Spleen (tissue), 11 donors: Measurements from ENCODE around the gene TNFRSF14. TPM values are rescaled to one million over a fixed set of nuclear protein-coding genes. Genes with fewer than 3 reads are reported as not detected.

Experiments
- DNase-seq: peaks from one replicate; pipeline ENCODE4 v3.0.0-alpha.2; 2020
- H3K27ac ChIP-seq, 8 donors: fragments of 200-600 bp; sonication (generic) in 7 of 8; 1 replicate in 4 of 8; 2 replicates in 4 of 8; pipeline versions ENCODE4 v1.5.0 to v1.8.0; 2016 to 2021; ENCODE audit warnings: inconsistent platforms in 4 of 8, mild to moderate bottlenecking in 4 of 8, moderate library complexity in 1 of 8
- H3K27me3 ChIP-seq, 7 donors: fragments of 200-600 bp; sonication (generic) in 6 of 7; replicated peaks in 1 of 7; 1 replicate in 4 of 7; 2 replicates in 3 of 7; pipeline versions ENCODE4 v1.5.0 to v1.8.0; 2016 to 2021; ENCODE audit warnings: inconsistent platforms in 3 of 7, mild to moderate bottlenecking in 1 of 7
- H3K36me3 ChIP-seq, 6 donors: fragments of 200-600 bp; sonication (generic) in 5 of 6; 1 replicate in 4 of 6; 2 replicates in 2 of 6; pipeline versions ENCODE4 v1.5.0 to v1.8.0; 2016 to 2021; ENCODE audit warnings: inconsistent platforms in 2 of 6
- H3K4me1 ChIP-seq, 6 donors: fragments of 200-600 bp; sonication (generic) in 5 of 6; 1 replicate in 3 of 6; 2 replicates in 3 of 6; pipeline versions ENCODE4 v1.5.0 to v1.8.0; 2016 to 2021; ENCODE audit warnings: inconsistent platforms in 3 of 6
- H3K4me3 ChIP-seq, 8 donors: fragments of 200-600 bp; sonication (generic) in 7 of 8; 1 replicate in 4 of 8; 2 replicates in 4 of 8; pipeline versions ENCODE4 v1.5.0 to v1.8.0; 2016 to 2021; ENCODE audit warnings: inconsistent platforms in 4 of 8, mild to moderate bottlenecking in 4 of 8, moderate library complexity in 2 of 8
- H3K9me3 ChIP-seq, 8 donors: fragments of 200-600 bp; sonication (generic) in 7 of 8; 1 replicate in 4 of 8; 2 replicates in 4 of 8; pipeline versions ENCODE4 v1.5.0 to v1.8.0; 2016 to 2021; ENCODE audit warnings: inconsistent platforms in 4 of 8
- CTCF ChIP-seq, 11 experiments: fragments of 200-600 bp in 7 of 11; fragments of 450-650 bp in 4 of 11; sonication (generic) in 4 of 11; IDR thresholded peaks in 8 of 11; conservative IDR thresholded peaks in 3 of 11; 1 replicate in 7 of 11; 2 replicates in 4 of 11; pipeline versions ENCODE4 v1.4.0 to v1.8.0; 2016 to 2021; ENCODE audit warnings: antibody characterized with exemption in 11 of 11, inconsistent platforms in 4 of 11, mild to moderate bottlenecking in 1 of 11
- POLR2A ChIP-seq, 3 donors: fragments of 450-650 bp; IDR thresholded peaks; one replicate each; pipeline ENCODE4 v1.5.1; 2017; ENCODE audit warnings: antibody characterized with exemption in 3 of 3, mild to moderate bottlenecking in 1 of 3
- POLR2AphosphoS5 ChIP-seq, 3 donors: sonication (generic); formaldehyde crosslinking; IDR thresholded peaks; one replicate each; pipeline ENCODE4 v1.5.1; 2017; ENCODE audit warnings: antibody characterized with exemption in 3 of 3
- WGBS, 5 donors: extraction: QIAGEN DNeasy Blood & Tissue Kit in 3 of 5; methylation state at CpG; one replicate each; pipeline versions ENCODE4 v1.1.5 to v1.1.7; 2013 to 2018; 5-methylcytosine and 5-hydroxymethylcytosine counted together
- intact Hi-C: fragments of 100-400 bp; cut with DNase I; formaldehyde crosslinking; loops from one replicate; pipeline ENCODE4 v1.15.0; 2023; ENCODE audit warnings: low total_unique reads
- polyA plus RNA-seq, 3 donors: library from polyadenylated mRNA; stranded (reverse); fragments of 200-250 nt; gene quantifications; one replicate each; pipeline ENCODE4 v1.2.1, GENCODE V29; 2013
- total RNA-seq, 7 donors: library from RNA; depleted of rRNA in 3 of 7; stranded (reverse); fragments of >200 nt in 3 of 7; fragmentation: NEBNext Ultra II Directional in 4 of 7; extraction: Animal tissue kit (Norgen Biotek cat#: 25700) in 4 of 7; gene quantifications; one replicate each; pipeline versions ENCODE4 v1.1.0 to v1.2.1, GENCODE V29; 2016 to 2021
- donor health status: healthy with polysubstance abuse.
- donor health status: DM: no; HTN: no; CAD: no; lungs with moderate emphysema.
- donor health status: DM: no; HTN: no; CAD: no.
- donor health status: Bipolar disorder and iron deficiency.
- donor health status: healthy.
- donor health status: DM: no; HTN: no; CAD: no.
- donor health status: DM: yes; HTN: yes; CAD: no.

The TNFRSF14 gene
- total and polyA plus RNA-seq, 10 donors, result 146 to 366 (median 191) TPM

GRCh38 chr1:2588661-2589430 is 32.7 kb downstream of the TNFRSF14 start:
- Histone ChIP-seq H3K27ac (no peak overlapping the region), H3K27me3 (peaks cover 0 to 15% (median 0%) of the 10 kb centered on the region in 7 donors), H3K9me3 (no peaks in the 10 kb centered on the region), H3K4me1 (peaks cover 17 to 60% (median 44%) of the 10 kb centered on the region in 6 donors), H3K4me3 (no peak overlapping the region), H3K36me3 (peaks cover 0 to 27% (median 8%) of the 10 kb centered on the region in 6 donors)
- intact Hi-C loops, result no loop called here
- TF ChIP-seq POLR2AphosphoS5 (IDR thresholded peaks at IDR 0.05) (no peak), CTCF (IDR thresholded peaks at IDR 0.05 in 8 of 11, conservative IDR thresholded peaks at IDR 0.05 in 3 of 11) (no peak), POLR2A (IDR thresholded peaks at IDR 0.05) (no peak)
- 87 to 96% (median 92%) methylated on average over 3 to 23 of the region's 23 CpGs for WGBS, 5 donors
- DNase-seq, result peak; percentile 84

- WGBS, 5 donors, result 90 to 94% (median 93%) methylated on average over 8 to 25 of the region's 25 CpGs
- no peaks in the 10 kb centered on the region for H3K9me3 ChIP-seq
- H3K27me3 ChIP-seq, result peaks cover 0 to 22% (median 0%) of the 10 kb centered on the region in 7 donors
- H3K27ac ChIP-seq, result no peak overlapping the region
- peaks cover 0 to 27% (median 8%) of the 10 kb centered on the region in 6 donors for H3K36me3 ChIP-seq
- peak; percentile 80 for DNase-seq
- H3K4me3 ChIP-seq, result no peak overlapping the region
- no peak for TF ChIP-seq POLR2AphosphoS5 (IDR thresholded peaks at IDR 0.05)
- no peak for TF ChIP-seq CTCF (IDR thresholded peaks at IDR 0.05 in 8 of 11, conservative IDR thresholded peaks at IDR 0.05 in 3 of 11)
- TF ChIP-seq POLR2A (IDR thresholded peaks at IDR 0.05), result no peak
- peaks cover 12 to 59% (median 37%) of the 10 kb centered on the region in 6 donors for H3K4me1 ChIP-seq
- intact Hi-C loops, result loop anchor here (5.0 kb wide), 1 partner anchor 53 kb away; no protein-coding TSS in a partner anchor
These were observed 33.5 kb downstream of the TNFRSF14 start for GRCh38 chr1:2589431-2590232.

GRCh38 chr1:2590233-2591141 is 34.3 kb downstream of the TNFRSF14 start:
- H3K27ac ChIP-seq, result no peak overlapping the region
- no peak overlapping the region for H3K4me3 ChIP-seq
- intact Hi-C loops, result loop anchor here (5.0 kb wide), 1 partner anchor 52 kb away; no protein-coding TSS in a partner anchor
- H3K36me3 ChIP-seq, result peaks cover 0 to 27% (median 8%) of the 10 kb centered on the region in 6 donors
- DNase-seq, result peak; percentile 75
- TF ChIP-seq POLR2A (IDR thresholded peaks at IDR 0.05), result no peak
- no peak for TF ChIP-seq CTCF (IDR thresholded peaks at IDR 0.05 in 8 of 11, conservative IDR thresholded peaks at IDR 0.05 in 3 of 11)
- TF ChIP-seq POLR2AphosphoS5 (IDR thresholded peaks at IDR 0.05), result peak in 1 of 3 donors; percentile 28
- no peaks in the 10 kb centered on the region for H3K9me3 ChIP-seq
- peaks cover 0 to 28% (median 0%) of the 10 kb centered on the region in 7 donors for H3K27me3 ChIP-seq
- H3K4me1 ChIP-seq, result peaks cover 5 to 51% (median 28%) of the 10 kb centered on the region in 6 donors
- WGBS, 5 donors, result 94 to 96% (median 96%) methylated on average over 17 to 31 of the region's 31 CpGs
